H9 (cell line): ENCODE results near the gene RBM5. TPM values are rescaled to one million over a fixed set of nuclear protein-coding genes. Genes with fewer than 3 reads are reported as not detected.

Source experiments
- DNase-seq: peaks from one replicate; pipeline ENCODE4 v3.0.0-alpha.2; 2017
- H2AFZ ChIP-seq: one replicate; pipeline ENCODE4 v1.6.1; 2013; ENCODE audit warnings: mild to moderate bottlenecking, low read length, control low read depth, moderate library complexity
- H2AK5ac ChIP-seq: 2 replicates; pipeline ENCODE4 v1.6.1; 2013; ENCODE audit warnings: low read length, control low read depth, mixed read lengths; ENCODE audit not compliant: insufficient read length
- H2BK120ac ChIP-seq: one replicate; pipeline ENCODE4 v1.6.1; 2013; ENCODE audit warnings: low read depth, mild to moderate bottlenecking, low read length, control low read depth, inconsistent platforms; ENCODE audit not compliant: poor library complexity, severe bottlenecking
- H2BK12ac ChIP-seq: 2 replicates; pipeline ENCODE4 v1.6.1; 2013; ENCODE audit warnings: low read length, control low read depth, mixed read lengths, low read depth; ENCODE audit not compliant: insufficient read length
- H2BK15ac ChIP-seq: 2 replicates; pipeline ENCODE4 v1.6.1; 2013; ENCODE audit warnings: low read depth, low read length, control low read depth
- H2BK20ac ChIP-seq: one replicate; pipeline ENCODE4 v1.6.1; 2013; ENCODE audit warnings: low read depth, mild to moderate bottlenecking, low read length, control low read depth, inconsistent platforms; ENCODE audit not compliant: poor library complexity, severe bottlenecking
- H2BK5ac ChIP-seq: 2 replicates; pipeline ENCODE4 v1.6.1; 2013; ENCODE audit warnings: low read length, control low read depth, mixed read lengths; ENCODE audit not compliant: insufficient read length
- H3K14ac ChIP-seq: 2 replicates; pipeline ENCODE4 v1.6.1; 2013; ENCODE audit warnings: low read length, control low read depth; ENCODE audit not compliant: insufficient read depth
- H3K18ac ChIP-seq: 2 replicates; pipeline ENCODE4 v1.6.1; 2013; ENCODE audit warnings: low read depth, mild to moderate bottlenecking, mixed read lengths, low read length, control low read depth; ENCODE audit not compliant: insufficient read length
- H3K23ac ChIP-seq: 2 replicates; pipeline ENCODE4 v1.6.1; 2013; ENCODE audit warnings: low read length, control low read depth, mixed read lengths, low read depth; ENCODE audit not compliant: insufficient read length
- H3K23me2 ChIP-seq: 2 replicates; pipeline ENCODE4 v1.6.1; 2013; ENCODE audit warnings: low read depth, mild to moderate bottlenecking, mixed read lengths, low read length, control low read depth; ENCODE audit not compliant: insufficient read length, poor library complexity, severe bottlenecking
- H3K27ac ChIP-seq: 2 replicates; pipeline ENCODE4 v1.5.1; 2013; ENCODE audit warnings: low read length, control low read depth, mixed read lengths, low read depth; ENCODE audit not compliant: insufficient read length
- H3K27me3 ChIP-seq: 2 replicates; pipeline ENCODE4 v1.6.1; 2013; ENCODE audit warnings: low read length, control low read depth, inconsistent platforms; ENCODE audit not compliant: insufficient read depth
- H3K4ac ChIP-seq: 2 replicates; pipeline ENCODE4 v1.6.1; 2013; ENCODE audit warnings: low read depth, mild to moderate bottlenecking, control low read depth, inconsistent platforms, low read length, moderate library complexity
- H3K4me1 ChIP-seq: 2 replicates; pipeline ENCODE4 v1.6.1; 2013; ENCODE audit warnings: low read length, control low read depth, inconsistent platforms; ENCODE audit not compliant: insufficient read depth
- H3K4me2 ChIP-seq: 2 replicates; pipeline ENCODE4 v1.6.1; 2013; ENCODE audit warnings: low read length, control low read depth, mixed read lengths; ENCODE audit not compliant: insufficient read length, insufficient read depth
- H3K56ac ChIP-seq: 2 replicates; pipeline ENCODE4 v1.6.1; 2013; ENCODE audit warnings: low read depth, mild to moderate bottlenecking, mixed read lengths, low read length, control low read depth; ENCODE audit not compliant: insufficient read length
- H3K79me1 ChIP-seq: 2 replicates; pipeline ENCODE4 v1.6.1; 2013; ENCODE audit warnings: low read depth, mild to moderate bottlenecking, moderate library complexity, low read length, control low read depth, inconsistent platforms; ENCODE audit not compliant: insufficient read depth, poor library complexity, severe bottlenecking
- H3K79me2 ChIP-seq: 2 replicates; pipeline ENCODE4 v1.6.1; 2013; ENCODE audit warnings: low read length, control low read depth, inconsistent platforms; ENCODE audit not compliant: insufficient read depth
- H3K9ac ChIP-seq: 2 replicates; pipeline ENCODE4 v1.6.1; 2013; ENCODE audit warnings: low read length, control low read depth, mixed read lengths; ENCODE audit not compliant: insufficient read length; ENCODE audit errors: extremely low read depth
- H3K9me3 ChIP-seq: one replicate; pipeline ENCODE4 v1.6.1; 2013; ENCODE audit warnings: low read depth, low read length, inconsistent platforms; ENCODE audit not compliant: control insufficient read depth
- H3T11ph ChIP-seq: one replicate; pipeline ENCODE4 v1.6.1; 2013; ENCODE audit warnings: mild to moderate bottlenecking, low read length, control low read depth, inconsistent platforms
- H4K20me1 ChIP-seq: one replicate; pipeline ENCODE4 v1.6.1; 2013; ENCODE audit not compliant: control insufficient read depth, insufficient read length, insufficient read depth
- H4K5ac ChIP-seq: 2 replicates; pipeline ENCODE4 v1.6.1; 2013; ENCODE audit warnings: low read depth, mild to moderate bottlenecking, mixed read lengths, low read length, control low read depth; ENCODE audit not compliant: insufficient read length
- H4K8ac ChIP-seq: replicated peaks from 2 replicates; pipeline ENCODE4 v1.6.1; 2013; ENCODE audit warnings: low read length, control low read depth, mixed read lengths, low read depth; ENCODE audit not compliant: insufficient read length
- H4K91ac ChIP-seq: 2 replicates; pipeline ENCODE4 v1.6.1; 2013; ENCODE audit warnings: low read depth, mild to moderate bottlenecking, moderate library complexity, mixed read lengths, low read length, control low read depth; ENCODE audit not compliant: insufficient read length
- H3K27ac Mint-ChIP-seq, 3 experiments: 2 replicates in 2 of 3; 3 replicates in 1 of 3; pipeline ENCODE4 v1.8.0; 2020 to 2021; ENCODE audit warnings: mixed read lengths in 3 of 3, mild to moderate bottlenecking in 1 of 3, moderate library complexity in 1 of 3
- H3K27me3 Mint-ChIP-seq: 2 replicates; pipeline ENCODE4 v1.8.0; 2021; ENCODE audit warnings: low read depth, mild to moderate bottlenecking, moderate library complexity, mixed read lengths
- H3K36me3 Mint-ChIP-seq, 3 experiments: 2 replicates in 2 of 3; 3 replicates in 1 of 3; pipeline ENCODE4 v1.8.0; 2020 to 2021; ENCODE audit warnings: low read depth in 3 of 3, mixed read lengths in 3 of 3; ENCODE audit not compliant: insufficient read depth in 1 of 3
- H3K4me1 Mint-ChIP-seq, 2 experiments: 2 replicates each; pipeline ENCODE4 v1.8.0; 2020; ENCODE audit warnings: mixed read lengths in 2 of 2
- H3K4me3 Mint-ChIP-seq, 2 experiments: 2 replicates in 1 of 2; 3 replicates in 1 of 2; pipeline ENCODE4 v1.8.0; 2020 to 2021; ENCODE audit warnings: mild to moderate bottlenecking in 2 of 2, mixed read lengths in 2 of 2, moderate library complexity in 1 of 2
- H3K9me3 Mint-ChIP-seq, 2 experiments: 2 replicates in 1 of 2; 3 replicates in 1 of 2; pipeline ENCODE4 v1.8.0; 2020; ENCODE audit warnings: mild to moderate bottlenecking in 2 of 2, mixed read lengths in 2 of 2, moderate library complexity in 1 of 2
- WGBS: extraction: QIAGEN DNeasy Blood & Tissue Kit; methylation state at CpG from one replicate; pipeline ENCODE4 v1.1.7; 2013; ENCODE audit warnings: missing lambda C conversion rate, low lambda C conversion rate, mixed read lengths; ENCODE audit not compliant: insufficient read length; ENCODE audit errors: extremely low coverage; 5-methylcytosine and 5-hydroxymethylcytosine counted together
- total RNA-seq: library from RNA; stranded (reverse); gene quantifications from 2 replicates; pipeline ENCODE4 v1.2.1, GENCODE V29; 2021
- TF ChIP-seq, protein P1 (sequence below): fragments of 200-600 bp; sonication (generic); conservative IDR thresholded peaks from 3 replicates; pipeline ENCODE4 v1.8.0; 2021; ENCODE audit warnings: antibody characterized with exemption, mild to moderate bottlenecking

Gene RBM5
- total RNA-seq, 1 experiment from 2014 or later: 123 TPM

DNA sequence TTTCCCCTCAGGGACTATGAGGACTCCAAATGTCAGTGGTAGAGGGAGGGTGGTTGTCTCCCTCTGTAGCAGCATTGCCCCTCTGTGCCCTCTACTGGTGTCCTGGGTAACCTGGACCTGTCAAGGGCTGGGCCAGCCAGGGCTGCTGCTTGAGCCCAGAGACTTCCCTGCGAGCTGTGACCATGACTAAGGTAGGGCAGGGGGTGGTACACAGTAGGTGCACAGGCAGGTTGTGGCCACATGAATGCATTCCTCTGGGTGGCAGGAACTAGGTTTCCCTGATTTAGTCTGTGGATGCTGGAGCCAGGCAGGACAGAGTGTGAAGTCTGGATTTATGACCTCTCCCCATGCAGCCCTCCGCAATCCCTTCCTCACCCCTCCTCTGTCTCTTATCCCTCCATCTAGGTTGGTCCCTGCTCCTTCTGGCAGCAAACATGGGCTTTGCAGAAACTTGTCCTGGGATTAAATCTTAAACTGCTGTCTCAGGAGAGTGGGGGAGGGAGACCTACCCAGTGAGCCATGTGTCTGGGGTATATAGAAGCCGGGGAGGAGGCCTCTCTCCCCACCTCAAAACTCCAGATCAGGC lies 57.7 kb downstream of the RBM5 start:
- Histone ChIP-seq H3K9me3 (no peaks in the 10 kb centered on the region), H3K27me3 (no peaks in the 10 kb centered on the region), H3K9ac (no peak overlapping the region), H4K91ac (no peak overlapping the region), H4K8ac (no peak overlapping the region), H3K18ac (no peak overlapping the region), H2AK5ac (no peak overlapping the region), H3K56ac (no peak overlapping the region), H2AFZ (no peak overlapping the region), H3T11ph (no peak overlapping the region), H3K4ac (no peak overlapping the region), H3K79me1 (no peaks in the 10 kb centered on the region), H3K23ac (no peak overlapping the region), H2BK20ac (no peak overlapping the region), H2BK15ac (no peak overlapping the region), H2BK120ac (no peak overlapping the region), H3K27ac (no peak overlapping the region), H3K4me1 (peaks cover 3% of the 10 kb centered on the region; the same call in 1 of the 2 replicates), H4K20me1 (no peaks in the 10 kb centered on the region), H3K14ac (no peak overlapping the region), H2BK5ac (no peak overlapping the region), H3K23me2 (no peaks in the 10 kb centered on the region), H4K5ac (no peak overlapping the region), H2BK12ac (no peak overlapping the region), H3K79me2 (no peaks in the 10 kb centered on the region), H3K4me2 (no peak overlapping the region)
- no peak for DNase-seq
- Mint-ChIP-seq H3K27me3 (peaks cover 8% of the 10 kb centered on the region), H3K27ac (peak overlapping the region in 1 of 3 experiments; percentile 92; a peak in 1 of 7 replicates), H3K36me3 (no peaks in the 10 kb centered on the region), H3K4me3 (no peak overlapping the region), H3K9me3 (no peaks in the 10 kb centered on the region; a peak in 1 of 5 replicates), H3K4me1 (peaks cover 20 to 33% of the 10 kb centered on the region in 2 experiments)
- no CpG with 5 or more reads among the region's 3 CpGs for WGBS
- TF ChIP-seq, protein P1, sequence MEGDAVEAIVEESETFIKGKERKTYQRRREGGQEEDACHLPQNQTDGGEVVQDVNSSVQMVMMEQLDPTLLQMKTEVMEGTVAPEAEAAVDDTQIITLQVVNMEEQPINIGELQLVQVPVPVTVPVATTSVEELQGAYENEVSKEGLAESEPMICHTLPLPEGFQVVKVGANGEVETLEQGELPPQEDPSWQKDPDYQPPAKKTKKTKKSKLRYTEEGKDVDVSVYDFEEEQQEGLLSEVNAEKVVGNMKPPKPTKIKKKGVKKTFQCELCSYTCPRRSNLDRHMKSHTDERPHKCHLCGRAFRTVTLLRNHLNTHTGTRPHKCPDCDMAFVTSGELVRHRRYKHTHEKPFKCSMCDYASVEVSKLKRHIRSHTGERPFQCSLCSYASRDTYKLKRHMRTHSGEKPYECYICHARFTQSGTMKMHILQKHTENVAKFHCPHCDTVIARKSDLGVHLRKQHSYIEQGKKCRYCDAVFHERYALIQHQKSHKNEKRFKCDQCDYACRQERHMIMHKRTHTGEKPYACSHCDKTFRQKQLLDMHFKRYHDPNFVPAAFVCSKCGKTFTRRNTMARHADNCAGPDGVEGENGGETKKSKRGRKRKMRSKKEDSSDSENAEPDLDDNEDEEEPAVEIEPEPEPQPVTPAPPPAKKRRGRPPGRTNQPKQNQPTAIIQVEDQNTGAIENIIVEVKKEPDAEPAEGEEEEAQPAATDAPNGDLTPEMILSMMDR: peak; percentile 46; the same call in 2 of the 3 replicates
